HG02642 (cell line): ENCODE data around the gene ZNF92.
"Not testable (repeated sequence)": the region's sequence is repeated elsewhere in the genome, so short reads cannot be mapped to it uniquely, and the experiment has no call there.

Source experiments
- ATAC-seq: cut with Tn5 transposase; IDR thresholded peaks from one replicate; pipeline ENCODE4 v1.9.1; 2021; ENCODE audit warnings: mild to moderate bottlenecking; ENCODE audit not compliant: unreplicated experiment, poor library complexity

Gene ZNF92

DNA sequence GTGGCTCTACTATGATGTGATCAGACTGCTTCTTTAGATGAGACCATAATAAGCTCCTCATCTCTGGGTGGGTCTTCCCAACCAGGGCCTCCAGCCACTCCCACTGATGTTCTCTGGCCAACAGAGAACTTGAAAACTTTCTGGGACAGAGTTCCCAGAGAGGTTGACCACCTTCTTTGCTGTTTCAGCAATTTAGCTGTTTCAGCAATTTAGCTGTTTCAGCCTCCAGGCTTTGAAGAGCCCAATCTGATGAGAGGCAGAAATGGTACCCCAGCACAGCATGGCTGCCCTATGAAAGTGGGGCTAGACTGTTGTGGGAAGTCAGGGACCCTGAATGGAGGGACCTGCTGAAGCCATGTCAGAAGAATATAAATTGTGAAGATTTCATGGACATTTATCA, 49.0 kb downstream of the ZNF92 start:
- ATAC-seq = no peak

DNA sequence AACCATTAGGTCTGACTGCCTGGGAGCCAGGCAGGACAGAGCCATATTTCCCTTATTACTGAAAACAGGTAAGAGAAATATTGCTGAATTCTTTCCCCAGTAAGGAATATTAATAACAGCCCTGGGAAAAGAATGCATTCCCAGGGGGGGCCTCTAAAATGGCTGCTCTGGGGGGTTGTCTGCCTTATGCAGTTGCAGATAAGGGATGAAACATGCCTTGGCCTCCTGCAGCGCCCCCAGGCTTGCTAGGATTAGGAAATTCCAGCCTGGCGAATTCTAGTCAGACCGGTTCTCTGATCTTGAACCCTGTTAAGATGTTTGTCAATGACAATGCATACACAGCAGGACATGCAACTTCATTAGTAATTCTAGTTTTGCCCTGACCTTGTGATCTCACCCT, 49.6 kb downstream of the ZNF92 start:
- not testable (repeated sequence) for ATAC-seq

DNA sequence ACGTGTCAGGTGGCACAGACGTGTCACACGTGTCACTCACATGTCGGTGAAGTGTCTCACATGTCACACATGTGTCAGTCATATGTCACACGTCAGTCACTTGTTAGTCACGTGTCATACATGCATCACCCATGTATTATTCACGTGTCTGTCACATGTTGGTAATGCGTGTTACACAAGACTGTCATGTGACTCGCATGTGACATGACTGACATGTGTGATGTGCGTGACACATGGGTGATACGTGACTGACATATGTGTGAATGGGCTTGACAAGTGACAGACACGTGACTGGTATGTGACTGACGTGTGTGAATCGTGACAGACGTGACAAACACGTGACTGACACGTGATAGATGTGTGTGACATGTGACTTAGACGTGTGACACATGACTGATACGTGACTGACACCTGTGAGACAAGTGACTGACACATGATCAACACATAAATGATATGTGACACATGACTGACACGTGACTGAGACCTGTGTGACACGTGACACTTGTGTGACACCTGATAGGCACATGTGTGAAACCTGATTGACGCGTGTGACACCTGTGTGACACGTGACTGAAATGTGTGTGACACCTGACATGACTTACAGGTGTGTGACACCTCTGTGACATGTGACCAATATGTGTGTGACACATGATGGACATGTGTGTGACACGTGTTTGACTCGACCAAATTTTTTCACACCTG, 56.1 kb downstream of the ZNF92 start:
- ATAC-seq = no peak

- no peak for ATAC-seq
Observed at GRCh38 chr7:65430344-65431186, 56.9 kb downstream of the ZNF92 start.

DNA sequence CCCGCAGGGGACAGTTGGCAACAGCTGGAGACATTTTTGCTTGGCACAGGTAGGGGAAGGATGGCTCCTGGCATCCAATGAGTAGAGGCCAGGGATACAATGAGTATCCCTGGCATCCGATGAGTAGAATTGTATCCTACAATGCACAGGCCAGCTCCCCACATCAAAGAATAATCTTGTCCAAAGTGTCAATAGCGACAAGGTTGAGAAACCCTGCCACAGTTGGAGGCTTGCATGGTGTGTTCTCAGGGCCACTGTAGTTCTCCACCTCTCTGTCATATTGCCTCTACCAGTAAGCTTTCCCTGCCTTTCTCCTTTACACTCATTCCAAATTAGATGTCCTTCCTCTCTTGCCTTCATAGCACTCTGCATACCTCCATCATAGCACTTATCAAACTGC, 60.7 kb downstream of the ZNF92 start:
- no peak for ATAC-seq

DNA sequence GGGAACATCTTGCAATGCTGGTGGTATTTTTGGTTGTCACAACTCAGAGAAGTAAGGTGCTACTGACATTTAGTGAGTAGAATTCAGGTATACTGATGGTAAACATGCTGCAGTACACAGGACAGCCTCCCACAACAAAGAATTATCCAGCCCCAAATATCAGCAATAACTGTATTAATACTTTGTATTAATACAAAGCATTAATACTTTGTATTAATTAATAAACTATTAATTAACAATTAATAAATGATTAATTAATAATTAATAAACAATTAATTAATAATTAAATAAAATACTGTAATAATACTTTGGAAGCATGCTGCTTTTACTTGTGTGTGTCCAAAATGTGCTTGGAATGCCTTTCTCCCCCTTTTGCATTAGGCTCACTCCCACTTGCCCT, 62.5 kb downstream of the ZNF92 start:
- no peak for ATAC-seq

DNA sequence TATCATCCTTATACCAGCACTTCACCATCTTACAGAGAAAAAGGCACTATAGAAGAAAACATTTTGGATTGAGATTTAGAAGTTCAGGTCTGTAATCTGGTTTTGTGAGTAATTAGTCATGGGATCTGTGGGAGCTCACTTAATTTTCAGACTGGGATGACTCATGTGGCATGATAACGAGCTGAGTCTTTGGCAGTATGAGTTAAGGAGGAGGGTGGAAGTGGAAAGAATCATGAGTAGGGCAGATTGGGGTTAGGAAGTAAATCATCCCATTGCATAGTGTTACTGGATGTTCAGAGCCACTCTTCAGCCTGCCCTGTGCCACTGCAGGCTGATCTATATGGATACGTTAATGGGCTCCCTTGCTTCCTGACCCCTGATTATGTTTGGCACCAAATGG, 64.9 kb downstream of the ZNF92 start:
- ATAC-seq = no peak

DNA sequence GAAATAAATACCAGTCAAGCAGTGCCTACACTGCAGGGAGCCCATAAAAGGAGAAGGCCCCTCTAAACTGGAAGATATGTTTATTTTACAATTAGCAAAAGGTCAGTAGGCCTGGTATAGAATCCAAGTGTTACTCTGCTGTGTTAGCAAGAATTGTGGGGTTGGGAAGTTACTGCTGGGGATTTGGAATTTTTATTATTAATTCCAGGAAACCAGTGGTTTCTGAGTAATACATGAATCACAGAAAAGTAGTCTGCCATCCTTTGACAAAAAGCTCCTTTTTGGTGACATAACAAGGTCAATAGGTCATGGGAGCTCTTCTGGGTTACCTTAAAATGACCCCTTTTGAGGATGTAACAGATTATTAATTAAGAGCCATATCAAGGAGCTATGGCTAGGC, 67.4 kb downstream of the ZNF92 start:
- no peak for ATAC-seq

GRCh38 chr7:65444205-65444842, 70.7 kb downstream of the ZNF92 start:
- ATAC-seq = no peak

- ATAC-seq = no peak
Observed at GRCh38 chr7:65444899-65445823, 71.5 kb downstream of the ZNF92 start.

GRCh38 chr7:65447041-65447440, 73.4 kb downstream of the ZNF92 start:
- ATAC-seq = not testable (repeated sequence)

DNA sequence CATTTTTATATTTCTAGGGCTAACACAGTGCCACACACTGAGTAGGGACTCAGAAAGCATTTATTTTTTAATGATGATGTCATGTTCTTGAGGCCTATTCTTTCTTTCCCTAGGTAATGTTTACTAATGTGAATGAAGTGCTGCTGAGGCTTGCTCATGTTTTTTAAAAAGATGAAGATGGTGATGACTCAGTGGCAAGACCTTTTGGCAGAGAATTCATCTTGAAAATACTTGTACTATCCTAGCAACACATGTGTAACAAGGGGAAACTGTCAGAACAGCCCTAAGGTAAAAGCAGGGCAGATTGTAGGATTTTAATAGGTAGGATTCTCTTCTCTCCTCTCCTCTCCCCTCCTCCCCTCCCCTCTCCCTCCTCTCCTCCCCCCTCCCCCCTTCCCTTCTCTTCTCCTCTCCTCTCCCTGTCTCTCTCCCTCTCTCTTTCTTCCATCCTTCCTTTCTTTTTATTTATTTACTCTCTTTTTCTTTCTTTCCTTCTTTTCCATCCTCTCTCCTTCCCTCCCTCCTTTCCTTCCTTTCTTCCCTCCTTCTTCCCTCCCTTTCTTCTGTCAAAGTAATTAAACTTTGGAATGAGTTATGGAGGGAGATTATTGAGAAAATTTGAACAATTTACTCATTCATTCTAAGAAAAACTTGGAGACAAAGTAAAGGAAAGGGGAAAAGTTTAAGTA, 75.3 kb downstream of the ZNF92 start:
- no peak for ATAC-seq

DNA sequence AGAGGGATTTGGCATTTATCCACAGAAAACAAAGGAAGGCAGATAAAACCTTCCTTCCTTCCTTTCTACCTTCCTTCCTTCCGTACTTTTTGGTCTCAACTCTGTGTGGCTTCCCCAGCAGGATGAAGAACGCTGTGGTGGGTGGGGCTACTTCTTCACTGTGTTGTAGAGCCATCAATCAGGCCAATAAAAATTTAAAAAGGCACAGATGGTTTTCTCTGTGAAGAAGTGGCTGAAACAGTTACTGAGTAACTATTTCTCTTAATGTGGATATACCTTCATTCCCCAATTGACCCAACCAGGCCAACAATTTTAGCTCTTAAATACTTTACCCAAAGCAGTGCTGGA, 75.8 kb downstream of the ZNF92 start:
- no peak for ATAC-seq
